HEK293 (cell line): ENCODE data around the gene PTPRR.

ENCODE experiments used
- CTCF ChIA-PET: fragments of 350-600 bp; formaldehyde crosslinking; extraction: SDS; loops from one replicate; lab custom pipeline; 2021; ENCODE audit warnings: antibody characterized with exemption; lab: Yijun Ruan, JAX
- POLR2A ChIA-PET: fragments of 300-600 bp; formaldehyde crosslinking; extraction: SDS; loops from one replicate; lab custom pipeline; 2020; ENCODE audit warnings: antibody characterized with exemption, inconsistent platforms; lab: Yijun Ruan, JAX
- H3K27ac ChIP-seq: fragments of 200-500 bp; sonication (Bioruptor generic); 2 replicates; pipeline ENCODE4 v1.5.1; 2014; ENCODE audit warnings: low read depth, low read length, control low read depth, inconsistent platforms; ENCODE audit errors: extremely low read depth
- H3K36me3 ChIP-seq, 2 experiments: fragments of 200-500 bp in 1 of 2; sonication (Bioruptor generic) in 1 of 2; 1 replicate in 1 of 2; 2 replicates in 1 of 2; pipeline ENCODE4 v1.5.1; 2014 to 2017; ENCODE audit warnings: inconsistent platforms in 2 of 2, low read length in 2 of 2; ENCODE audit not compliant: control insufficient read depth in 2 of 2, insufficient read depth in 1 of 2
- H3K4me1 ChIP-seq: fragments of 200-500 bp; sonication (Bioruptor generic); 2 replicates; pipeline ENCODE4 v1.5.1; 2014; ENCODE audit warnings: mild to moderate bottlenecking, low read length, inconsistent platforms; ENCODE audit not compliant: control insufficient read depth, insufficient read depth
- H3K4me3 ChIP-seq: 2 replicates; pipeline ENCODE4 v1.5.1; 2011; ENCODE audit warnings: low read depth, mild to moderate bottlenecking, control low read depth, low read length, moderate library complexity
- H3K9me3 ChIP-seq: fragments of 200-500 bp; sonication (Bioruptor generic); 2 replicates; pipeline ENCODE4 v1.5.1; 2014; ENCODE audit warnings: low read depth, low read length, inconsistent platforms; ENCODE audit not compliant: control insufficient read depth, insufficient read depth
- EGR2 ChIP-seq: fragments of 450-650 bp; formaldehyde crosslinking; IDR thresholded peaks from 2 replicates; pipeline ENCODE4 v1.5.1; 2016; ENCODE audit warnings: low read depth, missing biosample characterization, missing genetic modification characterization
- GLIS2 ChIP-seq: fragments of 450-650 bp; formaldehyde crosslinking; IDR thresholded peaks from 2 replicates; pipeline ENCODE4 v1.5.1; 2016; ENCODE audit warnings: missing biosample characterization, missing genetic modification characterization
- KLF10 ChIP-seq: fragments of 450-650 bp; IDR thresholded peaks from 2 replicates; pipeline ENCODE4 v1.5.1; 2018; ENCODE audit warnings: missing biosample characterization, mild to moderate bottlenecking, missing genetic modification characterization
- KLF7 ChIP-seq: fragments of 450-650 bp; formaldehyde crosslinking; IDR thresholded peaks from 2 replicates; pipeline ENCODE4 v1.5.1; 2016; ENCODE audit warnings: missing biosample characterization, missing genetic modification characterization, borderline replicate concordance
- WT1 ChIP-seq: fragments of 450-650 bp; formaldehyde crosslinking; IDR thresholded peaks from 2 replicates; pipeline ENCODE4 v1.5.1; 2016; ENCODE audit warnings: missing biosample characterization, missing genetic modification characterization
- ZEB2 ChIP-seq: fragments of 450-650 bp; formaldehyde crosslinking; IDR thresholded peaks from 2 replicates; pipeline ENCODE4 v1.5.1; 2016; ENCODE audit warnings: missing biosample characterization, missing genetic modification characterization
- ZFP41 ChIP-seq: fragments of 450-650 bp; formaldehyde crosslinking; IDR thresholded peaks from 2 replicates; pipeline ENCODE4 v1.5.1; 2016; ENCODE audit warnings: missing biosample characterization, missing genetic modification characterization, borderline replicate concordance
- ZNF157 ChIP-seq: fragments of 450-650 bp; formaldehyde crosslinking; IDR thresholded peaks from 2 replicates; pipeline ENCODE4 v1.5.1; 2016; ENCODE audit warnings: missing biosample characterization, missing genetic modification characterization
- ZNF184 ChIP-seq: fragments of 450-650 bp; IDR thresholded peaks from 2 replicates; pipeline ENCODE4 v1.5.1; 2018; ENCODE audit warnings: missing biosample characterization, mild to moderate bottlenecking, missing genetic modification characterization
- ZNF19 ChIP-seq: fragments of 450-650 bp; formaldehyde crosslinking; IDR thresholded peaks from 2 replicates; pipeline ENCODE4; 2016; ENCODE audit warnings: missing biosample characterization, missing genetic modification characterization, low read depth
- ZNF202 ChIP-seq: fragments of 450-650 bp; formaldehyde crosslinking; IDR thresholded peaks from 2 replicates; pipeline ENCODE4 v1.5.1; 2016; ENCODE audit warnings: missing biosample characterization, missing genetic modification characterization, borderline replicate concordance
- ZNF354C ChIP-seq: fragments of 450-650 bp; formaldehyde crosslinking; IDR thresholded peaks from 2 replicates; pipeline ENCODE4 v1.5.1; 2016; ENCODE audit warnings: missing biosample characterization, missing genetic modification characterization, low read depth, borderline replicate concordance
- ZNF366 ChIP-seq: fragments of 450-650 bp; formaldehyde crosslinking; conservative IDR thresholded peaks from 2 replicates; pipeline ENCODE4 v1.5.1; 2016; ENCODE audit warnings: missing biosample characterization, missing genetic modification characterization
- ZNF558 ChIP-seq: fragments of 450-650 bp; formaldehyde crosslinking; IDR thresholded peaks from 2 replicates; pipeline ENCODE4 v1.5.1; 2016; ENCODE audit warnings: missing biosample characterization, missing genetic modification characterization
- ZNF560 ChIP-seq: fragments of 450-650 bp; formaldehyde crosslinking; IDR thresholded peaks from 2 replicates; pipeline ENCODE4 v1.5.1; 2017; ENCODE audit warnings: missing biosample characterization, missing genetic modification characterization, borderline replicate concordance
- ZNF830 ChIP-seq: fragments of 450-650 bp; IDR thresholded peaks from 2 replicates; pipeline ENCODE4 v1.5.0; 2018; ENCODE audit warnings: missing biosample characterization, missing genetic modification characterization, low read depth, mild to moderate bottlenecking, moderate library complexity
- TF ChIP-seq, protein P1 (sequence below): fragments of 450-650 bp; formaldehyde crosslinking; IDR thresholded peaks from 2 replicates; pipeline ENCODE4 v1.5.1; 2016; ENCODE audit warnings: missing biosample characterization, missing genetic modification characterization
- TF ChIP-seq, protein P2 (sequence below): fragments of 450-650 bp; formaldehyde crosslinking; IDR thresholded peaks from 2 replicates; pipeline ENCODE4 v1.5.1; 2016; ENCODE audit warnings: missing biosample characterization, missing genetic modification characterization
- TF ChIP-seq, protein P3 (sequence below): fragments of 450-650 bp; formaldehyde crosslinking; IDR thresholded peaks from 2 replicates; pipeline ENCODE4 v1.5.0; 2017; ENCODE audit warnings: missing biosample characterization, missing genetic modification characterization, borderline replicate concordance
- TF ChIP-seq, protein P4 (sequence below): fragments of 450-650 bp; formaldehyde crosslinking; IDR thresholded peaks from 2 replicates; pipeline ENCODE4 v1.5.1; 2017; ENCODE audit warnings: missing biosample characterization, missing genetic modification characterization

PTPRR gene

DNA sequence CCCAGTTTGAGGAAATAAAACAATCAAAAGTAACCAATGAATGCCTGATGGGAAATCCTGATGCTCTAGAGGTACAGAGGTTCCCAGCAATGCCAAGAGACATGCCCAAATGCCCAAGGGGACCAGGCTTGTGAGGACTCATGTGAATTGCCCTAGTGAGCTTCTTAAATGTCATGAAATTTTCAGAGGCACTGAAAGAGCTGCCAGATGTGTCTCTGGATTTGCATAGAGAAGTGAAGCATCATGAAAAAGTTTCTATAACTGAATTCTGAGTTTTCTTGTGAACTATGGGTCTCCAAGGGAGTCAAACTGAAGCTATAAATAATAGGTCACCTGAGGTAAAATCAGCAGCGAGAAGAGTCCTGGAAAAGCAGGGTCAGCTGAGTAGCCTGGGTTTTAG lies 9.9 kb downstream of the PTPRR start:
- Histone ChIP-seq H3K36me3 (no peaks in the 10 kb centered on the region), H3K9me3 (no peaks in the 10 kb centered on the region), H3K4me1 (no peaks in the 10 kb centered on the region), H3K4me3 (no peak overlapping the region), H3K27ac (no peak overlapping the region)
- TF ChIP-seq ZNF184 (no peak), ZNF560 (tag by site-specific recombination) (no peak), EGR2 (tag by site-specific recombination) (no peak), ZNF19 (tag by site-specific recombination) (no peak)
- TF ChIP-seq, protein P1, sequence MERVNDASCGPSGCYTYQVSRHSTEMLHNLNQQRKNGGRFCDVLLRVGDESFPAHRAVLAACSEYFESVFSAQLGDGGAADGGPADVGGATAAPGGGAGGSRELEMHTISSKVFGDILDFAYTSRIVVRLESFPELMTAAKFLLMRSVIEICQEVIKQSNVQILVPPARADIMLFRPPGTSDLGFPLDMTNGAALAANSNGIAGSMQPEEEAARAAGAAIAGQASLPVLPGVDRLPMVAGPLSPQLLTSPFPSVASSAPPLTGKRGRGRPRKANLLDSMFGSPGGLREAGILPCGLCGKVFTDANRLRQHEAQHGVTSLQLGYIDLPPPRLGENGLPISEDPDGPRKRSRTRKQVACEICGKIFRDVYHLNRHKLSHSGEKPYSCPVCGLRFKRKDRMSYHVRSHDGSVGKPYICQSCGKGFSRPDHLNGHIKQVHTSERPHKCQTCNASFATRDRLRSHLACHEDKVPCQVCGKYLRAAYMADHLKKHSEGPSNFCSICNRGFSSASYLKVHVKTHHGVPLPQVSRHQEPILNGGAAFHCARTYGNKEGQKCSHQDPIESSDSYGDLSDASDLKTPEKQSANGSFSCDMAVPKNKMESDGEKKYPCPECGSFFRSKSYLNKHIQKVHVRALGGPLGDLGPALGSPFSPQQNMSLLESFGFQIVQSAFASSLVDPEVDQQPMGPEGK (tag by site-specific recombination), result no peak
- ChIA-PET CTCF (interaction anchor here (0.7 kb wide), 1 partner anchor 17 kb away, joined by 5 read pairs; no protein-coding TSS in a partner anchor), POLR2A (no interaction called here)

DNA sequence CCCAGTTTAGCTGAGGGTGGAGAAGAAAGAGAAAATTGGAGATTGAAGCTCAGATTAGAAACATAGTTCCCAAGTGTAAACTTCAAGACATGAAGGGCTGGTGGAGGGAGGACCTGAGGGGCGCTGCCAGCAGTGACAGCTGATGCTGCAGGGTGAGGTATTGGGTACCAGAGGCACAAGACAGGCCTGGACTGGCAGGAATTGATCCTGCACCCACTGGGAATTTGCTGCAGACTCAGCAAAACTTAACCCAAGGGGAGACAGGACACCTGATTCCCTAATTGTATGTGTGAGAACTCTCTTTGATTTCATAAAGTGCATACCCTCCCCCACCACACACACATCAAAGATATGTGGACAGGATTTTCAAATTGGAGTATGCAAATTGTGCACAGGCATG lies 11.6 kb downstream of the PTPRR start:
- ChIA-PET CTCF (no interaction called here), POLR2A (no interaction called here)
- Histone ChIP-seq H3K9me3 (no peaks in the 10 kb centered on the region), H3K4me3 (no peak overlapping the region), H3K27ac (no peak overlapping the region), H3K4me1 (no peaks in the 10 kb centered on the region), H3K36me3 (no peaks in the 10 kb centered on the region)
- no peak for TF ChIP-seq ZNF354C
- TF ChIP-seq KLF7 (tag by site-specific recombination), result no peak
- no peak for TF ChIP-seq ZNF366

DNA sequence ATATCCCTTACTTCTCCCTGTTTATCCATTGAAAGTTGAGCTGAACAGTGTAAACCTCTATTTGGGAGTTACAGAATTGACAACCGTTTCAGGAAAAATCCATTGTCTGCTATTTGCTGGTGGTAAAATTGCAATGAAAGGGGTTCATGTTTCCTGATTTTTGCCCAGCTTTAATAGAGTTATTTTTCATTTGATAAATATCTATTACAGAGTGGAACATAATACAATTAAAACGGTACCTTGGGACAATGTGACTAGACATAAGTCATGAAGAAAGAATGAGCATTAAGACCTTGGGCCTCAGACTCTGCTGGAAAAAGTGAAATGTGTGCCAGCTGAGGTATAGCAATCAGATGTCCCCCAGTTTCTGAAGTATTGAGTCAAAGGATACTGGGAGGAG lies 13.1 kb downstream of the PTPRR start:
- TF ChIP-seq, protein P2, sequence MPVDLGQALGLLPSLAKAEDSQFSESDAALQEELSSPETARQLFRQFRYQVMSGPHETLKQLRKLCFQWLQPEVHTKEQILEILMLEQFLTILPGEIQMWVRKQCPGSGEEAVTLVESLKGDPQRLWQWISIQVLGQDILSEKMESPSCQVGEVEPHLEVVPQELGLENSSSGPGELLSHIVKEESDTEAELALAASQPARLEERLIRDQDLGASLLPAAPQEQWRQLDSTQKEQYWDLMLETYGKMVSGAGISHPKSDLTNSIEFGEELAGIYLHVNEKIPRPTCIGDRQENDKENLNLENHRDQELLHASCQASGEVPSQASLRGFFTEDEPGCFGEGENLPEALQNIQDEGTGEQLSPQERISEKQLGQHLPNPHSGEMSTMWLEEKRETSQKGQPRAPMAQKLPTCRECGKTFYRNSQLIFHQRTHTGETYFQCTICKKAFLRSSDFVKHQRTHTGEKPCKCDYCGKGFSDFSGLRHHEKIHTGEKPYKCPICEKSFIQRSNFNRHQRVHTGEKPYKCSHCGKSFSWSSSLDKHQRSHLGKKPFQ (tag by site-specific recombination), result no peak
- no peak for TF ChIP-seq ZNF830 (tag by site-specific recombination)
- no peak for TF ChIP-seq ZNF202 (tag by site-specific recombination)
- TF ChIP-seq, protein P3, sequence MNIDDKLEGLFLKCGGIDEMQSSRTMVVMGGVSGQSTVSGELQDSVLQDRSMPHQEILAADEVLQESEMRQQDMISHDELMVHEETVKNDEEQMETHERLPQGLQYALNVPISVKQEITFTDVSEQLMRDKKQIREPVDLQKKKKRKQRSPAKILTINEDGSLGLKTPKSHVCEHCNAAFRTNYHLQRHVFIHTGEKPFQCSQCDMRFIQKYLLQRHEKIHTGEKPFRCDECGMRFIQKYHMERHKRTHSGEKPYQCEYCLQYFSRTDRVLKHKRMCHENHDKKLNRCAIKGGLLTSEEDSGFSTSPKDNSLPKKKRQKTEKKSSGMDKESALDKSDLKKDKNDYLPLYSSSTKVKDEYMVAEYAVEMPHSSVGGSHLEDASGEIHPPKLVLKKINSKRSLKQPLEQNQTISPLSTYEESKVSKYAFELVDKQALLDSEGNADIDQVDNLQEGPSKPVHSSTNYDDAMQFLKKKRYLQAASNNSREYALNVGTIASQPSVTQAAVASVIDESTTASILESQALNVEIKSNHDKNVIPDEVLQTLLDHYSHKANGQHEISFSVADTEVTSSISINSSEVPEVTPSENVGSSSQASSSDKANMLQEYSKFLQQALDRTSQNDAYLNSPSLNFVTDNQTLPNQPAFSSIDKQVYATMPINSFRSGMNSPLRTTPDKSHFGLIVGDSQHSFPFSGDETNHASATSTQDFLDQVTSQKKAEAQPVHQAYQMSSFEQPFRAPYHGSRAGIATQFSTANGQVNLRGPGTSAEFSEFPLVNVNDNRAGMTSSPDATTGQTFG (tag by site-specific recombination), result no peak
- no peak for TF ChIP-seq WT1
- TF ChIP-seq ZNF157 (tag by site-specific recombination), result no peak
- no peak for TF ChIP-seq ZEB2 (tag by site-specific recombination)
- TF ChIP-seq ZFP41, result no peak
- TF ChIP-seq GLIS2, result no peak
- TF ChIP-seq KLF10 (tag by site-specific recombination), result no peak
- TF ChIP-seq, protein P4, sequence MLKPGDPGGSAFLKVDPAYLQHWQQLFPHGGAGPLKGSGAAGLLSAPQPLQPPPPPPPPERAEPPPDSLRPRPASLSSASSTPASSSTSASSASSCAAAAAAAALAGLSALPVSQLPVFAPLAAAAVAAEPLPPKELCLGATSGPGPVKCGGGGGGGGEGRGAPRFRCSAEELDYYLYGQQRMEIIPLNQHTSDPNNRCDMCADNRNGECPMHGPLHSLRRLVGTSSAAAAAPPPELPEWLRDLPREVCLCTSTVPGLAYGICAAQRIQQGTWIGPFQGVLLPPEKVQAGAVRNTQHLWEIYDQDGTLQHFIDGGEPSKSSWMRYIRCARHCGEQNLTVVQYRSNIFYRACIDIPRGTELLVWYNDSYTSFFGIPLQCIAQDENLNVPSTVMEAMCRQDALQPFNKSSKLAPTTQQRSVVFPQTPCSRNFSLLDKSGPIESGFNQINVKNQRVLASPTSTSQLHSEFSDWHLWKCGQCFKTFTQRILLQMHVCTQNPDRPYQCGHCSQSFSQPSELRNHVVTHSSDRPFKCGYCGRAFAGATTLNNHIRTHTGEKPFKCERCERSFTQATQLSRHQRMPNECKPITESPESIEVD (tag by site-specific recombination), result no peak
- no peak for TF ChIP-seq ZNF558 (tag by site-specific recombination)
- no peak overlapping the region for H3K4me3 ChIP-seq
- no peak overlapping the region for H3K27ac ChIP-seq
- no peaks in the 10 kb centered on the region for H3K36me3 ChIP-seq
- no peaks in the 10 kb centered on the region for H3K9me3 ChIP-seq
- no peaks in the 10 kb centered on the region for H3K4me1 ChIP-seq
- ChIA-PET POLR2A (no interaction called here), CTCF (no interaction called here)
